Astrocyte (in vitro differentiated cells and primary cell): ENCODE measurements around the gene RTEL1. TPM values are rescaled to one million over a fixed set of nuclear protein-coding genes. Genes with fewer than 3 reads are reported as not detected.

Experiments used
- DNase-seq: peaks from one replicate; pipeline ENCODE4 v3.0.0-alpha.2; 2010; ENCODE audit warnings: low read depth
- FAIRE-seq: peaks from 2 replicates; lab custom pipeline; 2011; peaks lifted over from hg19 to GRCh38; lab: Jason Lieb, UNC
- H2AFZ ChIP-seq: 2 replicates; pipeline ENCODE4 v1.6.0; 2012; ENCODE audit warnings: low read depth, low read length, inconsistent platforms
- H3K27ac ChIP-seq: 2 replicates; pipeline ENCODE4 v1.5.1; 2011; ENCODE audit warnings: low read depth, low read length, inconsistent platforms
- H3K27me3 ChIP-seq: 2 replicates; pipeline ENCODE4 v1.6.0; 2011; ENCODE audit warnings: low read length, inconsistent platforms; ENCODE audit not compliant: insufficient read depth
- H3K36me3 ChIP-seq: 2 replicates; pipeline ENCODE4 v1.5.1; 2011; ENCODE audit warnings: low read length, inconsistent platforms; ENCODE audit not compliant: insufficient read depth
- H3K4me1 ChIP-seq: 2 replicates; pipeline ENCODE4 v1.5.1; 2011; ENCODE audit warnings: low read length, inconsistent platforms; ENCODE audit not compliant: insufficient read depth
- H3K4me2 ChIP-seq: 2 replicates; pipeline ENCODE4 v1.6.0; 2012; ENCODE audit warnings: low read length, inconsistent platforms
- H3K4me3 ChIP-seq: 2 replicates; pipeline ENCODE4 v1.5.1; 2011; ENCODE audit warnings: low read depth, mild to moderate bottlenecking, low read length, inconsistent platforms; ENCODE audit not compliant: insufficient read depth
- H3K79me2 ChIP-seq: 2 replicates; pipeline ENCODE4 v1.6.0; 2012; ENCODE audit warnings: mild to moderate bottlenecking, low read length, inconsistent platforms; ENCODE audit not compliant: insufficient read depth
- H3K9ac ChIP-seq: 2 replicates; pipeline ENCODE4 v1.6.0; 2012; ENCODE audit warnings: mild to moderate bottlenecking, low read length, inconsistent platforms
- H3K9me3 ChIP-seq: 2 replicates; pipeline ENCODE4 v1.5.1; 2012; ENCODE audit warnings: low read depth, mild to moderate bottlenecking, low read length, inconsistent platforms; ENCODE audit not compliant: insufficient read depth
- H4K20me1 ChIP-seq: 2 replicates; pipeline ENCODE4 v1.6.0; 2012; ENCODE audit warnings: low read length, inconsistent platforms; ENCODE audit not compliant: insufficient read depth
- H3K27ac Mint-ChIP-seq: one replicate; pipeline ENCODE4 v1.8.0; 2021; ENCODE audit warnings: mild to moderate bottlenecking, mixed read lengths; ENCODE audit not compliant: unreplicated experiment
- H3K27me3 Mint-ChIP-seq: one replicate; pipeline ENCODE4 v1.8.0; 2021; ENCODE audit warnings: low read depth, mixed read lengths; ENCODE audit not compliant: unreplicated experiment
- H3K36me3 Mint-ChIP-seq: one replicate; pipeline ENCODE4 v1.8.0; 2021; ENCODE audit warnings: low read depth, mixed read lengths; ENCODE audit not compliant: unreplicated experiment
- H3K4me1 Mint-ChIP-seq: one replicate; pipeline ENCODE4 v1.8.0; 2021; ENCODE audit warnings: low read depth, mixed read lengths; ENCODE audit not compliant: unreplicated experiment
- H3K4me3 Mint-ChIP-seq: one replicate; pipeline ENCODE4 v1.8.0; 2021; ENCODE audit warnings: mild to moderate bottlenecking, moderate library complexity, mixed read lengths; ENCODE audit not compliant: unreplicated experiment
- H3K9me3 Mint-ChIP-seq: one replicate; pipeline ENCODE4 v1.8.0; 2021; ENCODE audit warnings: mild to moderate bottlenecking, mixed read lengths; ENCODE audit not compliant: unreplicated experiment
- EZH2 ChIP-seq: IDR thresholded peaks from 2 replicates; pipeline ENCODE4 v1.6.1; 2012; ENCODE audit warnings: mild to moderate bottlenecking, low read length, inconsistent platforms; ENCODE audit not compliant: insufficient read depth
- total RNA-seq: library from RNA; stranded (reverse); gene quantifications from 2 replicates; pipeline ENCODE4 v1.2.1, GENCODE V29; 2021
- TF ChIP-seq, protein P1 (sequence below): IDR thresholded peaks from 2 replicates; pipeline ENCODE4 v1.5.1; 2011; ENCODE audit warnings: low read depth, mild to moderate bottlenecking, inconsistent platforms, low read length, moderate library complexity; ENCODE audit not compliant: insufficient read depth

The RTEL1 gene
- total RNA-seq, 1 donor from 2014 or later: 15.5 TPM

DNA sequence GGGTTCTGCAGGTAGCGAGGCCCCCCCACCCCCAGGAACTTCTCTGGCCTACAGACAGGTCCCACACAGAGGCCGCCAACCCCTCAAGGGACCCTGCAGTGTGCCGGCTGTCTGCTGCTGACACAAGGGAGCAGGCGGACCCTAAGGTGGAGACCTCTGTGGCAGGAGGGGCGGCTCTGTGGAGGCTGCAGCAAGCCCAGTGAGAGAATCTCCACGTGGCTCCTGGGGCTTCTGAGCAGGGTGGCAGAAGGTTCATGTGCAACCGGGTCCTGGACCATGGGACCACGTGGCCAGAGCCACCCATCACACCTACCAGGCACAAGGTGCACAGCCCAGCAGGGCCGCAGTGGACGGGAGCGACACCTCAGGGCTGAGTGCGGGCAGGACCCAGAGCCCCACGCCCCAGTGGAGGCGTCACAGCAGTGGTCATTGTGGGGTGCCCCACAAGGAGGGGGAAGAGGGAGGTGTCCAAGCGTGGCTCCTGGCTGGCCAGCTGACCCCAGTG, 45.4 kb downstream of the RTEL1 start:
- Mint-ChIP-seq H3K27ac (no peak overlapping the region), H3K4me1 (peaks cover 9% of the 10 kb centered on the region), H3K9me3 (no peaks in the 10 kb centered on the region), H3K4me3 (no peak overlapping the region), H3K27me3 (no peaks in the 10 kb centered on the region), H3K36me3 (peaks cover 8% of the 10 kb centered on the region)
- TF ChIP-seq, protein P1, sequence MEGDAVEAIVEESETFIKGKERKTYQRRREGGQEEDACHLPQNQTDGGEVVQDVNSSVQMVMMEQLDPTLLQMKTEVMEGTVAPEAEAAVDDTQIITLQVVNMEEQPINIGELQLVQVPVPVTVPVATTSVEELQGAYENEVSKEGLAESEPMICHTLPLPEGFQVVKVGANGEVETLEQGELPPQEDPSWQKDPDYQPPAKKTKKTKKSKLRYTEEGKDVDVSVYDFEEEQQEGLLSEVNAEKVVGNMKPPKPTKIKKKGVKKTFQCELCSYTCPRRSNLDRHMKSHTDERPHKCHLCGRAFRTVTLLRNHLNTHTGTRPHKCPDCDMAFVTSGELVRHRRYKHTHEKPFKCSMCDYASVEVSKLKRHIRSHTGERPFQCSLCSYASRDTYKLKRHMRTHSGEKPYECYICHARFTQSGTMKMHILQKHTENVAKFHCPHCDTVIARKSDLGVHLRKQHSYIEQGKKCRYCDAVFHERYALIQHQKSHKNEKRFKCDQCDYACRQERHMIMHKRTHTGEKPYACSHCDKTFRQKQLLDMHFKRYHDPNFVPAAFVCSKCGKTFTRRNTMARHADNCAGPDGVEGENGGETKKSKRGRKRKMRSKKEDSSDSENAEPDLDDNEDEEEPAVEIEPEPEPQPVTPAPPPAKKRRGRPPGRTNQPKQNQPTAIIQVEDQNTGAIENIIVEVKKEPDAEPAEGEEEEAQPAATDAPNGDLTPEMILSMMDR: no peak
- no peak for TF ChIP-seq EZH2
- H3K36me3 ChIP-seq: peaks cover 9% of the 10 kb centered on the region
- no peak for FAIRE-seq
- no peak overlapping the region for H3K9ac ChIP-seq
- no peaks in the 10 kb centered on the region for H3K9me3 ChIP-seq
- H3K27me3 ChIP-seq: no peaks in the 10 kb centered on the region
- DNase-seq: no peak
- H4K20me1 ChIP-seq: peaks cover 19% of the 10 kb centered on the region
- H3K4me2 ChIP-seq: no peak overlapping the region
- H3K79me2 ChIP-seq: peaks cover 54% of the 10 kb centered on the region
- H3K4me3 ChIP-seq: no peak overlapping the region
- no peak overlapping the region for H3K27ac ChIP-seq
- H2AFZ ChIP-seq: no peak overlapping the region
- H3K4me1 ChIP-seq: peaks cover 26% of the 10 kb centered on the region

DNA sequence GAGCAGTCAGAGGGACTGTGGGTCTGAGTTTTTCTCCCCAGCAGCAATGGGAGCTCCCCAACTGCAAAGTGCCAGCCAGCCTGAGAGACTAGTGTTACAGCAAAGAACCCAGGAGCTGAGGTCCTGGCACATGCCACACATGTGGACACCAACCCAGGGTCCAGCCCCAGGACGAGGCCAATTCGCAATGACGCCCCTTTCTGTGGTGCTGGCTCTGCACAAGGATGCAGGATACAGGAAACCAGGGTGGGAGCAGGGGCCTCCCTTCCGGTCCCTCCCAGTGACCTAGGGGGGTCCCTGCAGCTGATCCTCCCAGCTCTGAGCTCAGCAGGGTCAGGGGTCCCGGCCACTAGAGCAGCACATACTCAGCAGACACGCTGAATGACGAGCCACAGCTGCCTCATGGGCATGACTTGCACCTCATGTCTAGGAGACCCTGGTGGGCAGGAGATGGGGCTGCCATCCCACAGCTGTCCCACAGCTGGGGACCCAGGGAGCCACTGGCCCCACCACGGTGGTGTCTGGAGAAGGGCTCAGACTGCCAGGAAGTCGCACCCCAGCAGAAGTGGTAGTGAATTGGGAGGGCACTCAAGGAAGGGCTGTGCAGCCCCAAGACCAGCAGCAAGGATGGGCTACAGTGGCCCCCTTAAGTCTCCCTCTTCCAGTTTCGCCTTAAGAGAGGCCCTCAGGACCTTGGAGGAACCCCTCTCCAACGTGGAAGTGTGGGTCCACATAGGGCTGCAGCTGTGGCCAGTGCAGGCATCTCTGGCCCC, 46.0 kb downstream of the RTEL1 start:
- peaks cover 9% of the 10 kb centered on the region for H3K36me3 Mint-ChIP-seq
- DNase-seq: no peak

More for the DNA sequence above, 46.0 kb downstream of the RTEL1 start:
- no peak overlapping the region for H3K4me3 Mint-ChIP-seq
- H3K36me3 ChIP-seq: peaks cover 10% of the 10 kb centered on the region
- H3K4me1 Mint-ChIP-seq: peaks cover 12% of the 10 kb centered on the region
- H3K27me3 ChIP-seq: no peaks in the 10 kb centered on the region
- no peak overlapping the region for H3K9ac ChIP-seq
- no peak overlapping the region for H3K4me2 ChIP-seq
- no peak for TF ChIP-seq EZH2
- TF ChIP-seq, protein P1: no peak
- peaks cover 25% of the 10 kb centered on the region for H4K20me1 ChIP-seq
- H2AFZ ChIP-seq: no peak overlapping the region
- no peak for FAIRE-seq
- H3K9me3 ChIP-seq: no peaks in the 10 kb centered on the region
- peaks cover 26% of the 10 kb centered on the region for H3K4me1 ChIP-seq
- H3K27me3 Mint-ChIP-seq: no peaks in the 10 kb centered on the region
- H3K4me3 ChIP-seq: no peak overlapping the region
- peaks cover 60% of the 10 kb centered on the region for H3K79me2 ChIP-seq
- H3K27ac Mint-ChIP-seq: no peak overlapping the region
- no peaks in the 10 kb centered on the region for H3K9me3 Mint-ChIP-seq
- H3K27ac ChIP-seq: no peak overlapping the region
